KOPT-K1 (cell line): ENCODE results near the gene NAP1L1.

Experiments used
- H3K27ac ChIP-seq: fragments of 200-600 bp; sonication (generic); 2 replicates; pipeline ENCODE4 v1.5.1; 2016; ENCODE audit warnings: antibody characterized with exemption, mild to moderate bottlenecking, low read depth, low read length; ENCODE audit not compliant: poor library complexity, severe bottlenecking
- H3K36me3 ChIP-seq: fragments of 200-600 bp; sonication (generic); 2 replicates; pipeline ENCODE4 v1.5.1; 2017; ENCODE audit warnings: antibody characterized with exemption, mild to moderate bottlenecking, low read length, moderate library complexity; ENCODE audit not compliant: insufficient read depth
- H3K9me3 ChIP-seq: fragments of 200-600 bp; sonication (generic); 2 replicates; pipeline ENCODE4 v1.5.1; 2017; ENCODE audit warnings: antibody characterized with exemption, low read length, mild to moderate bottlenecking; ENCODE audit not compliant: insufficient read depth, poor library complexity, severe bottlenecking

NAP1L1 gene

DNA sequence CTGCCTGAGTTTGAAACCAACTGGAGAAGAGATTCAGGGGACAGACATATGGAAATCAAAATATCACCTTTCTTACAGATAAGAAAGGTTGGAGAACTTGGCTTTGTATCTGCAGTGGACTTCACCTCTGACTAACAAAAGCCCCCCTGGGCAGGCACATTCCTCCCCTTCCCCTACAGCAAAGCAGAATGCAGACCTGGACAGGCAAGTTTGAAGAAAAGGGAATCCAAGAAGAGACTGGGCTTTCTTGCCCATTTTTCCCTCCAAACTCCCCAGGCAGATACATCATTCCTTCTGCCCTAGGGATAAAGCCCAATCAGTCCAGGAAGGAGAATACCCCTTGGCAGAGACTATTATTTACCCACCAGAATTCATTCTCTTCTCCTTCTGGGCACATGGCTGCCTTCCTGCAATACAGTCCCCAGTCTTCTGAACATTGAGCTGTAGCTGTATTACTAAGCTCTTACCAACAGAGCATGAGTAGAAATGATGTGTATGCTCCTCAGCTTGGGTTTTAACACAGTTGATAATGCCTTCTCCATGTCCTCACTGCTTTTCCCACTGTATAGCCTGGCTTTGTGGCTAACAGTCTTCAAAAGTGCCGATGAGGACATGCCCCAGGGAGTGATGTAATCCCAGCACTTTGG is 17.4 kb upstream of the NAP1L1 start:
- no peak overlapping the region for H3K27ac ChIP-seq
- no peaks in the 10 kb centered on the region for H3K9me3 ChIP-seq
- no peaks in the 10 kb centered on the region for H3K36me3 ChIP-seq

DNA sequence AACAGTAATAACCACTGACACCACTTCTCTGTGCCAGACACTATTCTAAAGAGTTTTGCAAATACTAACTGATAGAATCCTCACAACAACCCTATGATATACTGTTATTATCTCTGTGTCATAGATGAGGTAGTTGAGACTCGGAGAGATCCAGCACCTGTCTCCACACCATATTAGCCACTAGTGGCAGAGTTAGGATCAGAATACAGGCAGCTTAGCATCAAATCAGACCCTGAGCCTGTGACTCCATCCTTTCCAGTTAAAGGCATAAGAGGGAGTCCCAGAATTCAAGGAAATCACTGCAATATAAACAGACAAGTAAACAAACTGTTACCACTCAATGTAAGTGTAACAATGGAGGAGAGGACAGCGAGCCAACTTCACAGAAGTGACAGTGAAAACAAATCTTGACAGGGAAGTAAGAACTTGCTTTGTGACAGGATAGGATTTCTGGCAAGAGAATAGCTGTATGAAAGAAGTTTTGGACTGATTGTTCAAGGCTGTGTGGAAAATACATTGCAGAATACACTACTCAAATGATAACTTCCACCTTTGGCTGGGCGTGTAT is 11.7 kb upstream of the NAP1L1 start:
- no peaks in the 10 kb centered on the region for H3K9me3 ChIP-seq
- no peak overlapping the region for H3K27ac ChIP-seq
- H3K36me3 ChIP-seq, result no peaks in the 10 kb centered on the region

DNA sequence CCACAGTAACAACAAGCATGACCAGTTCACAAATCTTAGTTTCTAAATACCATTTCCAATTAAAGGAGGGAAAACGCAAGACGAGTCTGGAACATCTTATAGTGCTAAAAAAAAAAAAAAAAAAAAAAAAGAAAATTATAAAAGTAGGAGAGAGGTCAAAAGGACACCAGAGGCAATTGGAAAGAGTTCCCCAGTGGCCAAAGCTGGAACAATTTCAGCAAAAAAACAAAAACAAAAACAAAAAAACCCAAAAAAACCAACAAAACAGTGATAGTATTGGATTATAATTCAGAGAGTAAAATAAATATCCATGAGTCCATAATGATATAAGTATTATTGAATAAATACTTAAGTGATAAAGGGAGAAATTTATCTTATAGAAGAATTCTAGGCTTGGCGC is 10.3 kb upstream of the NAP1L1 start:
- Histone ChIP-seq H3K27ac (no peak overlapping the region), H3K36me3 (no peaks in the 10 kb centered on the region), H3K9me3 (no peaks in the 10 kb centered on the region)

DNA sequence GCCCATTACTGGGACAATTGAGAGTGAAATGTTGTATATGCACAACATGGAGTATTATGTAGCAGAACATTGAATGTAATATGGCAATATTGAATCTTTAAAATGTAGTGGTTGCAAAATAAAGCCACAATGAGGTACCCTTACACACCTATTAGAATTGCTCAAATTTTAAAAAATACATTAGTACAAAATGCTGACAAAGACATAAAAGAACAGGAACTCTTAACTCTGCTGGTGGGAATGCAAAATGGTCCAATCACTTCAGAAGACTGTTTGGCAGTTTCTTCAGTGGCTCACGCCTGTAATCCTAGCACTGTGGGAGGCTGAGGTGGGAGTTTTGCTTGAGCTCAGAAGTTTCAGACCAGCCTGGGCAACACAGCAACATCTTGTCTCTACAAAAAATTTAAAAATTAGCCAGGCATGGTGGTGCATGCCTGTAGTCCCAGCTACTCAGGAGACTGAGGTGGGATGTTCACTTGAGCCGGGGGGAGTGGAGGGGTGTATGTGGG is 6.8 kb upstream of the NAP1L1 start:
- Histone ChIP-seq H3K36me3 (no peaks in the 10 kb centered on the region), H3K9me3 (no peaks in the 10 kb centered on the region), H3K27ac (no peak overlapping the region)

DNA sequence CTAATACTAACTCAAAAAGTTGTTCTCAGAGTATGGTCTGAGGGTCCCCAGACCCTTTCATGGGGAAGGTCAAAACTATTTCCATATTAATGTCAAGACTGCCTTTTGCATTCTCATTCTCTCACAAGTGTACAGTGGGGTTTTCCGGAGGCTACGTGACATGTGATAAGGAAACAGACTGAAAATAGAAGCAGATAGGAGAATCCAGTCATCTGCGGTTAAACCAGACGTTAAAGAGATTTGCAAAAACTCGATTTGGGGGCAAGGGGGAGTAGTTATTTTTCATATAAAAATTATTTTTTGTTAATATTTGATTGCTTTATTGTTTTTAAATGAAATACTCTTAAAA is 1.0 kb upstream of the NAP1L1 start:
- peak overlapping the region; percentile 98 for H3K27ac ChIP-seq

DNA sequence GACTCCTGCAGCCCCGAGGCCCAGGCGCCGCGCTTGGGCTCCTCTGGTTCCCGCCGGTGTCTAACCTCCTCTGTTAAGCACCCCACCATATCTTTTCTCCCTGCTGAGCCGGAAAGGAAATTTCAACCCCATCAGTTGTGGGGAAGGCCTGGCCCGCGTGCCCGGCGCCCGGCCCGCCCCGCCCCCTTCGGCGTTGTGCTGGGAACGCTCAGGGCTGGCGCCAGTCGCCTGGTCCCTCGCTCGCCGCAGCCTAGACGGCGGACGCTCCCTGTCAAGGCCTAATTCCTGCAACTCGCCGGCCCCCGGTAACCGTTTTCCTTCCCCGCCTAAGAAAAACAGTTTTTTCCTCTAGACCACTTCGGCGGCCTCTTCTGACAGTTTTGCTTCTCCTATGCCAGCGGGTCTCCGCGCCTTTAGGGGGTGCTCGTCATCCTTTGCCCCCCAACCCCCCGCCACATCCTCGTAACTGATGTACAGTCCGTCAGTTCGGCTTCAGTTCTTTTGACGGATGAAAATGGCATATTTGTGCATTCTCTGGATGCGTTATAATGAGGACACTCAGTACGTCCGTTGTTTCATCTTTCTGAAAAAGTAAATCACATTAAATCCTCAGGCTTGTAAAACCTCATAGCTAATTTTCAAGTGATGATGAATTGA is 506 bp upstream of the NAP1L1 start:
- no peaks in the 10 kb centered on the region for H3K9me3 ChIP-seq
- peak overlapping the region; percentile 98 for H3K27ac ChIP-seq
- H3K36me3 ChIP-seq, result peaks cover 28% of the 10 kb centered on the region

More for the DNA sequence above, 1.0 kb upstream of the NAP1L1 start:
- Histone ChIP-seq H3K36me3 (peaks cover 23% of the 10 kb centered on the region), H3K9me3 (no peaks in the 10 kb centered on the region)

DNA sequence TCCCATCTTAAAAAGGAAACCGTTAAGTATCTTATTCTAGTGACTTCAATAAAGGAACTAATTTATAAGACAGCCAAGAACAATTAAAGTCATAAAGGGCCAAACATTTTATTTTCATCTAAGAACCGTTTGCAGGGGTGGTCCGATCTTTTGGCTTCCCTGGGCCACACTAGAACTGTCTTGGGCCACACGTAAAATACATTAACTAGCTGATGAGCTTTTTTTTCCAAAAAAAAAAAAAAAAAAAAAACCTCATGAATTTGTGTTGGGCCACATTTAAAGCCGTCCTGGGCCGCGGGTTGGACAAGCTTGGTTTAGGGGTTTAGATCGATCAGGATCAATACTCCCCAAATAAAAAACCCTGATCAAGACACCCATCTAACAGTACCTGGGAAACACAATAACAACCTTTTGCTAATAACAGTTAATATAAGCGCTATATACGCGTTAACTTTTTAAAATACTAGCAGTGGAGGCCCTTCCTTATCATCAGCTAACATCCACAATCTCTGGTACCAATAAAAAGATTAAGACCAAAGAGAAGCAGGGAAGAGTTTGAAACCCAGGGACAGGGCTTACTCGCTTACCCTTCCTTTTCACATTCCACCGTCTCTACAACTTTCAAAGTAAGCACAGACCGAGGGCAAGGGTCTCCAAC is 1.1 kb downstream of the NAP1L1 start:
- Histone ChIP-seq H3K36me3 (peaks cover 44% of the 10 kb centered on the region), H3K27ac (peak overlapping the region; percentile 98)

DNA sequence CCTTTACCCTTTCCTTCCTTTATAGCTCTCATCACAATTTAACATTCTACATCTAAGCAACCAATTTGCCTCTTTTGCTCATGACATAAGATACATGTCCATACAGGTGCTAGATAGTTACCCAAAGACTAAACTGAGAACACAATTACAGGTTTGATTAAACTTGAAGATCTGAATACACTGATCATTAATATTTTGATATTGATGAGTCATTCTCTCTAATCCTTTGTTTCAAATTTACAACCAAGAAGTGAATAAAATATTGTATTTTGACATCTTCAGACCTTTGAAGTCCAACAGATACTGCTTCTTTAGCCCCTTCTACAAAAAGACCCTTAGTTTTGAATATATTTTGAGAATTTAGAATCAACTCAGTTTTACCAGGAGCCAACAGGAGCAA is 2.6 kb downstream of the NAP1L1 start:
- Histone ChIP-seq H3K9me3 (peaks cover 4% of the 10 kb centered on the region), H3K27ac (no peak overlapping the region), H3K36me3 (peaks cover 58% of the 10 kb centered on the region)

More for the DNA sequence above, 1.1 kb downstream of the NAP1L1 start:
- peaks cover 4% of the 10 kb centered on the region for H3K9me3 ChIP-seq

DNA sequence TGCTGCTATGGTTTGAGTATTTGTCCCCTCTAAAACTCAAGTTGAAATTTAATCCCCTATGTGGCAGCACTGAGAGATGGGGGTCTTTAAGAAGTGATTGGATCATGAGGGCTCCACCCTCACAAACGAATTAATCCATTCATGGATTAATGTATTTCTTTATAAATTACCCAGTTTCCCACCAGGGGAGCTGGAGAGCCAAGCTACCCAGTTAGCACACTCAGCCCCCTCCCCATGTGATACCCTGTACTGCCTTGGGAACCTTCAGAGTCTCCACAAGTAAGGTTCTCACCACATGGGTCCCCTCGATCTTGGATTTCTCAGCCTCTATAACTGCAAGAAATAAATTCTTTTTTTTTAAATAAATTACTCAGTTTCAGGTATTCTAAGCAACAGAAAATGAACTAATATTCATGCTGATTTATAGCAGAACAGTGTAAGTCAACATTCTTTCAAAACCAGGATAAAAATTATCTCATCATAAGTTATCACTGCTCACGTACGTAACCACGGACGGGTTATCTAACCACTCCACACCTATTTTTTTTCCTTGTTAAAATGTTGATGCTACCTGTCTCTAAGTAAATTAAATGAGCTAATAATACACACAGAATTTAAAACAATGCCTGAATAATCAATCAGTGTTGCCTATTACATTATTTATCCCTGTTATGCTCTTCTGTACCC is 3.6 kb downstream of the NAP1L1 start:
- Histone ChIP-seq H3K36me3 (peaks cover 66% of the 10 kb centered on the region), H3K27ac (no peak overlapping the region), H3K9me3 (peaks cover 4% of the 10 kb centered on the region)

DNA sequence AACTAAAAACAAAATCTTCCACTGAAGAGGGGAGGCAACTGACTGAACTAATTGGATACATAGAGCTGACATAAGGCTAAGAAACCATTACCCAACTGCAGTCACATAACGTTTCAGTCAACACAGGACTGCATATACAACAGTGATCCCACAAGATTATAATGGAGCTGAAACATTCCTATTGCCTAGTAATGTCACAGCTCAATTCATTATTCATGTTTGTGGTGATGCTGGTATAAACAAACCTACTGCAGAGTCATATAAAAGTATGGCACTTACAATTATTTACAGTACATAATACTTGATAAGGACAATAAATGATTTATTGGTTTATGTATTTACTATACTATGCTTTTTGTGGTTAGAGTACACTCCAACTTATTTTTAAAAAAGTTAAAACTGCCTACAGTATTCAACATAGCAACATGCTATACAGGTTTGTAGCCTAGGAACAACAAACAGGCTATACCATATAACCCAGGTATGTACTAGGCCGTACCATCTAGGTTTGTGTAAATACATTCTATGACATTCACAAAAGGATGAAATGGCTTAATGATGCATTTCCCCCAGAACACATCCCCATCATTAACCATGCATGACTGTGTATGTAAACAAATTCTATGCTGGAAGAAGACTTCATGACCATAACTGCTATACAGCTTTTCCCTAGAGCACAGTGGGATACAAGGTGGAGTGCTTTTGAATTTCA is 4.3 kb downstream of the NAP1L1 start:
- peaks cover 4% of the 10 kb centered on the region for H3K9me3 ChIP-seq
- H3K27ac ChIP-seq, result no peak overlapping the region
- H3K36me3 ChIP-seq, result peaks cover 70% of the 10 kb centered on the region

DNA sequence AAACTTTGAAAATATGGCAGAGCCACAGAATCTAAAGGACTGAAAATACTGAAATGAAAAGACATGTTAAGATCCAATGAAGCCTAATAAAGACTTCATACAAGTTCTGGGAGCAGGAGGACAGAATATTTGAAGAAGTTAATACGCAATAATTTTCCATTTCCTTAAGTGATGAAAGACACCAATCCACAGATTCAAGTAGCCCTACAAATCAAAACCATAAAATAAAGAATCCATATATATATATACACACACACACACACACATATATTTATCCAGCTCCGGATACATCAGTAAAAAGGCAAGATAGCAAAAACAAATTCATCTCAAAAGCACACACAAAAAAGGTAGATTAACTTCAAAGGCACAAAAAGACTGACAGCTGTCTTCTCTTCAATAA is 5.7 kb downstream of the NAP1L1 start:
- H3K27ac ChIP-seq, result no peak overlapping the region
- H3K36me3 ChIP-seq, result peaks cover 84% of the 10 kb centered on the region
- peaks cover 4% of the 10 kb centered on the region for H3K9me3 ChIP-seq

DNA sequence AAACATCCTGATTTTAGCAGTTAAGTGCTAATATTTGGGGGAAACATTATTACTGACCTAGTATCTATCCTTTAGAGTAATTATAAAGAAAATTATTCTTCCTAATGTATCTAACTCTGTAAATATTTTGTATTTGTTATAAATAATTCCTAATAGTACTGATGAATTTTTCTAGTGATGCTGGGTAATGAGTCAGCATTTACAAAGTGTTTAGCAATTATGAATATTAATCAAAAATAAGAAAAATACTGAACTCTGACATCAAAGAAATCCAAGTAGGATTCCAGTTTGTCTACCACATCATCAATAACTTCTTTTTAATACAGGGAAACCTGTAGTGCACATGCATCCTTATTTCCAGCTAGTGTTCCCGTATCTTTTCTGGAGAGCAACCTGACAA is 9.0 kb downstream of the NAP1L1 start:
- Histone ChIP-seq H3K9me3 (peaks cover 4% of the 10 kb centered on the region), H3K27ac (no peak overlapping the region), H3K36me3 (peaks cover 94% of the 10 kb centered on the region)

DNA sequence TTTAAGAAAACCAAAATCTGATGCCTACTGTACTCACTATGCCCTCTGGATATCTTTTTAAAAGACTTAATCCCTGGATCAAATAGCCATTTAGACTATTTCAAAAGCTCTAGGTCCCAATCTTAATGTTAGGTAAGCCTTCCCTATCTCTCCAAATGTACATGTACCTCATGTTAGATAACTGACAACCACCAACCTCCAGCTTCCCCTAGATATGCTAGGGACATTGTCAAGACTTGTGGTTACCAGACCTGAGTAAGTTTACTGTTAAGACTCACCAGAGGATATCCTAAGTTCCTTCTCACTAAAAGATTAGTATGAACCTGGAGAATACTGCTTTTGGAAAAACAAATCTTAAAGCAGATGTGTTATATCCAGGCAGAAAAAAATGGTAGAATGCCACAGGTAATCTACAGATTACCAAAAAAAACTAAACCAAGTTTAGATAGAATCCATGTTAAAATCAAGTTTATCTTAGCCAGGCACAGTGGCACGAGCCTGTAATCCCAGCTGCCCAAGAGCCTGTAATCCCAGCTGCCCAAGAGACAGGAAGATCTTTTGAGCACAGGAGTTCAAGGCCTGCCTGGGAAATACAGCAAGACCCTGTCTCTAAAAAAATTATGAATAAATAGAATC is 9.7 kb downstream of the NAP1L1 start:
- Histone ChIP-seq H3K36me3 (peaks cover 94% of the 10 kb centered on the region), H3K9me3 (peaks cover 4% of the 10 kb centered on the region), H3K27ac (no peak overlapping the region)

DNA sequence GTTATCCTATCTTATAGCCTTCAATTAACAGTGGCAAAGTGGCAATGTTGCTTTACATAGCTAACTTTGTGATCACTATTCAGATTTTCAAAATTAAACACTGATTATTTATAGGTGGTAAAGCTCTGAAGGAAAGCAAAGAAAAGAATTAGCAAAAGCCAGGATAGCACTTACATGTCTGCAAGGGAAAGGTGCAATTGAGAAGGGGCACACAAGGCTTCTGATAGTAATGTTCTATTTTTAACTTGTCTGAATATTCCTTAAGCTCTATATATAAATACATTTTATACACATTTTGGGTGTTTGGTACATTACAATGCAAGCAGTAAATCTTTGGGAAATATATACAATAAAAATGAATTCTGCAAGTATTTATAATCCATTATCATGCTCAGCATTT is 10.9 kb downstream of the NAP1L1 start:
- Histone ChIP-seq H3K36me3 (peaks cover 94% of the 10 kb centered on the region), H3K27ac (no peak overlapping the region), H3K9me3 (peaks cover 4% of the 10 kb centered on the region)
